Measurements from ENCODE around the gene RAB12. TPM values are rescaled to one million over a fixed set of nuclear protein-coding genes. Genes with fewer than 3 reads are reported as not detected.

RAB12 gene
- total RNA-seq, 2 experiments from 2014 or later, result 12.4 to 12.8 TPM

DNA sequence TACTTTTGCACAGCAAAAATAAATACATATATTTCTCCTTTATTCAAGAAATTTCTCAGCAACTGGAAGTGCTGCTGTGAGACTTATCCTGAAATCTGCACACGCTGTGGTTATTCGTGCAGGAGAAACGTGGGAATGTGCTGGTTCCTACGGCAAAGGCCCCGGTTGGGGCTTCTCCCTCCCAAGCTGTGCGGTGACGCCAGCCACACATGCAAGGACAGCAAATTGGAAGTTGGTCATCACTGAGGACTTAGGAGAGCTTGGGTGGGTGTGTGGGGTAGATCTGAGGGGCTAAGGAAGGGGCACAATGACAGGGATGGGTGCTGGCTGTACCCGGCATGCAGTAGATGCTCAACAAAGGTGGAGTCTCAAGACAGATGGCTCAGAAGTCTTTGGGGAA is 79.6 kb downstream of the RAB12 start:
- POLR2A ChIA-PET, result no interaction called here
- ATAC-seq (no peak), DNase-seq (no peak)
- Mint-ChIP-seq H3K27me3 (peaks cover 5% of the 10 kb centered on the region), H3K4me1 (no peaks in the 10 kb centered on the region), H3K9me3 (ENCODE audit: low read depth) (no peaks in the 10 kb centered on the region), H3K36me3 (ENCODE audit: low read depth) (no peaks in the 10 kb centered on the region), H3K4me3 (no peak overlapping the region), H3K27ac (no peak overlapping the region)
- intact Hi-C loops (cut with DNase I, micrococcal nuclease), result no loop called here
- CTCF ChIA-PET, result interaction anchor here (1.0 to 1.1 kb wide), 2 partner anchors 8 to 10 kb away, joined by 3 read pairs; no protein-coding TSS in a partner anchor

Other genes with a start within 250 kb of the RAB12 start
- gene MTCL1, start 96.1 kb downstream of the RAB12 start, total RNA-seq, result under 1 TPM; 0.14 to 0.35 TPM